Uterus (tissue), 2 donors: Measurements from ENCODE around the gene BDH1.

ENCODE experiments used
- CTCF ChIP-seq, 4 experiments: fragments of 200-600 bp in 2 of 4; fragments of 450-650 bp in 2 of 4; sonication (generic) in 2 of 4; IDR thresholded peaks; one replicate each; pipeline ENCODE4 v1.5.1; 2016 to 2019; ENCODE audit warnings: antibody characterized with exemption in 4 of 4, mild to moderate bottlenecking in 2 of 4, moderate library complexity in 1 of 4
- POLR2A ChIP-seq, 2 donors: fragments of 450-650 bp; IDR thresholded peaks; one replicate each; pipeline ENCODE4 v1.6.1; 2016; ENCODE audit warnings: antibody characterized with exemption in 2 of 2, mild to moderate bottlenecking in 1 of 2, moderate library complexity in 1 of 2

GRCh38 chr3:197519801-197520211 lies 36.0 kb downstream of the BDH1 start:
- TF ChIP-seq CTCF (IDR thresholded peaks at IDR 0.05) (no peak), POLR2A (IDR thresholded peaks at IDR 0.05) (no peak)
